Adrenal gland (tissue), 12 donors: ENCODE measurements around the gene OBP2B. TPM values are rescaled to one million over a fixed set of nuclear protein-coding genes. Genes with fewer than 3 reads are reported as not detected.
A peak's percentile ranks its signal among the peaks of the same experiment; 100 is the strongest.
"Not testable (repeated sequence)": the region's sequence is repeated elsewhere in the genome, so short reads cannot be mapped to it uniquely, and the experiment has no call there.

Experiments
- DNase-seq, 7 donors: peaks; one replicate each; pipeline ENCODE4 v3.0.0-alpha.2; 2019 to 2020
- H3K27ac ChIP-seq, 5 donors: fragments of 200-600 bp; sonication (generic) in 4 of 5; 1 replicate in 3 of 5; 2 replicates in 2 of 5; pipeline versions ENCODE4 v1.5.1 to v1.8.0; 2016 to 2020; ENCODE audit warnings: mild to moderate bottlenecking in 1 of 5
- H3K27me3 ChIP-seq: fragments of 200-600 bp; 2 replicates; pipeline ENCODE4 v1.8.0; 2021
- H3K36me3 ChIP-seq, 2 donors: fragments of 200-600 bp; replicated peaks in 1 of 2; 1 replicate in 1 of 2; 2 replicates in 1 of 2; pipeline versions ENCODE4 v1.5.1 to v1.8.0; 2018 to 2022
- H3K4me1 ChIP-seq, 2 donors: fragments of 200-600 bp; replicated peaks in 1 of 2; 1 replicate in 1 of 2; 2 replicates in 1 of 2; pipeline versions ENCODE4 v1.5.1 to v1.8.0; 2018 to 2021
- H3K4me3 ChIP-seq, 4 donors: fragments of 200-600 bp; sonication (generic) in 3 of 4; one replicate each; pipeline ENCODE4 v1.5.1; 2016 to 2018
- H3K9me3 ChIP-seq, 3 donors: fragments of 200-600 bp; sonication (generic) in 1 of 3; replicated peaks in 1 of 3; 1 replicate in 2 of 3; 2 replicates in 1 of 3; pipeline versions ENCODE4 v1.5.1 to v1.8.0; 2016 to 2021
- CTCF ChIP-seq, 6 experiments: fragments of 450-650 bp in 4 of 6; fragments of 200-600 bp in 2 of 6; sonication (generic) in 1 of 6; IDR thresholded peaks; 1 replicate in 5 of 6; 2 replicates in 1 of 6; pipeline versions ENCODE4 v1.5.1 to v1.8.0; 2016 to 2021; ENCODE audit warnings: antibody characterized with exemption in 6 of 6, mild to moderate bottlenecking in 2 of 6, moderate library complexity in 1 of 6
- POLR2A ChIP-seq, 2 donors: fragments of 450-650 bp; IDR thresholded peaks; one replicate each; pipeline ENCODE4 v1.6.1; 2017; ENCODE audit warnings: antibody characterized with exemption in 2 of 2, mild to moderate bottlenecking in 2 of 2, moderate library complexity in 1 of 2
- WGBS, 4 donors: extraction: QIAGEN DNeasy Blood & Tissue Kit in 2 of 4; methylation state at CpG; one replicate each; pipeline versions ENCODE4 v1.1.5 to v1.1.7; 2013 to 2017; 5-methylcytosine and 5-hydroxymethylcytosine counted together
- intact Hi-C, 2 donors: fragments of 100-400 bp; cut with DNase I; formaldehyde crosslinking; loops; one replicate each; pipeline versions ENCODE4 v1.14.1 to v1.15.0; 2022 to 2023
- polyA plus RNA-seq, 3 donors: library from polyadenylated mRNA; stranded (reverse); fragments of 200-250 nt in 2 of 3; fragments of 350-450 nt in 1 of 3; fragmentation: Illumina TruSeq in 1 of 3; extraction: RNeasy Lipid Tissue Mini Kit (QIAGEN cat#74804) in 1 of 3; gene quantifications; one replicate each; pipeline ENCODE4 v1.2.3, GENCODE V29; 2013 to 2014
- total RNA-seq, 9 donors: library from RNA; depleted of rRNA in 4 of 9; stranded (reverse); fragments of >200 nt in 4 of 9; fragments of 120-200 nt in 1 of 9; fragmentation: NEBNext Ultra II Directional in 1 of 9; extraction: Animal tissue kit (Norgen Biotek cat#: 25700) in 1 of 9; gene quantifications; one replicate each; pipeline versions ENCODE4 v1.1.0 to v1.2.4, GENCODE V29; 2013 to 2023
- donor health status: healthy with polysubstance abuse.
- donor health status: Bipolar disorder and iron deficiency.
- donor health status: DM: yes; HTN: yes; CAD: no.
- donor health status: DM: no; HTN: no; CAD: no.
- donor health status: DM: no; HTN: no; CAD: no.
- donor health status: DM: yes; HTN: yes; CAD: no.

The OBP2B gene
- total and polyA plus RNA-seq, 12 donors, result 0.11 to 0.32 TPM; not detected in 10

GRCh38 chr9:133234577-133235322 lies 25.7 kb upstream of the OBP2B start:
- no peak overlapping the region for H3K4me3 ChIP-seq
- H3K27ac ChIP-seq, result peak overlapping the region in 2 of 5 donors; percentile 44 to 52
- intact Hi-C loops, result loop anchor here in 1 of 2 donors (5.0 kb wide), 2 partner anchors 43 to 98 kb away; partner anchors contain the start of gene ABO
- WGBS, 4 donors, result 87 to 95% (median 91%) methylated on average over 23 to 31 of the region's 31 CpGs
- TF ChIP-seq POLR2A (IDR thresholded peaks at IDR 0.05), result no peak
- no peak for TF ChIP-seq CTCF (IDR thresholded peaks at IDR 0.05)
- H3K9me3 ChIP-seq, result no peaks in the 10 kb centered on the region
- no peaks in the 10 kb centered on the region for H3K27me3 ChIP-seq
- no peak for DNase-seq
- H3K4me1 ChIP-seq, result peaks cover 0 to 7% of the 10 kb centered on the region in 2 donors
- no peaks in the 10 kb centered on the region for H3K36me3 ChIP-seq

- no peak overlapping the region for H3K4me3 ChIP-seq
- peak overlapping the region in 2 of 5 donors; percentile 44 to 52 for H3K27ac ChIP-seq
- H3K4me1 ChIP-seq, result no peaks in the 10 kb centered on the region
- no peaks in the 10 kb centered on the region for H3K36me3 ChIP-seq
- H3K9me3 ChIP-seq, result no peaks in the 10 kb centered on the region
- WGBS, 4 donors, result 73 to 80% (median 76%) methylated on average over 27 to 32 of the region's 32 CpGs
- intact Hi-C loops, result no loop called here
- no peak for DNase-seq
- TF ChIP-seq POLR2A (IDR thresholded peaks at IDR 0.05) (no peak), CTCF (IDR thresholded peaks at IDR 0.05) (no peak)
- H3K27me3 ChIP-seq, result no peaks in the 10 kb centered on the region
Measured at GRCh38 chr9:133233681-133234432, 24.8 kb upstream of the OBP2B start.

GRCh38 chr9:133231934-133232568 lies 23.0 kb upstream of the OBP2B start:
- DNase-seq, H3K4me3 ChIP-seq, H3K27me3 ChIP-seq, intact Hi-C loops, H3K36me3 ChIP-seq, H3K9me3 ChIP-seq, H3K27ac ChIP-seq, H3K4me1 ChIP-seq: not testable (repeated sequence)
- 81 to 84% (median 83%) methylated on average over 24 of the region's 24 CpGs for WGBS, 4 donors

GRCh38 chr9:133230514-133230913 lies 21.5 kb upstream of the OBP2B start:
- H3K36me3 ChIP-seq, H3K27me3 ChIP-seq, H3K4me1 ChIP-seq, intact Hi-C loops, H3K27ac ChIP-seq, H3K9me3 ChIP-seq, H3K4me3 ChIP-seq, DNase-seq: not testable (repeated sequence)
- 82 to 88% (median 85%) methylated on average over 7 of the region's 7 CpGs for WGBS, 4 donors

- Histone ChIP-seq H3K27me3 (no peaks in the 10 kb centered on the region), H3K27ac (no peak overlapping the region), H3K4me1 (no peaks in the 10 kb centered on the region), H3K4me3 (no peak overlapping the region), H3K9me3 (no peaks in the 10 kb centered on the region), H3K36me3 (no peaks in the 10 kb centered on the region)
- TF ChIP-seq POLR2A (IDR thresholded peaks at IDR 0.05) (no peak), CTCF (IDR thresholded peaks at IDR 0.05) (no peak)
- no peak for DNase-seq
- 79 to 87% (median 82%) methylated on average over 5 of the region's 5 CpGs for WGBS, 4 donors
- intact Hi-C loops, result no loop called here
Measured at GRCh38 chr9:133230093-133230492, 21.0 kb upstream of the OBP2B start.

- H3K27ac ChIP-seq, DNase-seq, H3K4me1 ChIP-seq, intact Hi-C loops, H3K36me3 ChIP-seq, H3K9me3 ChIP-seq, H3K4me3 ChIP-seq, H3K27me3 ChIP-seq: not testable (repeated sequence)
- WGBS, 4 donors, result 80 to 91% (median 88%) methylated on average over 12 to 22 of the region's 22 CpGs
Measured at GRCh38 chr9:133228474-133229193, 19.6 kb upstream of the OBP2B start.

- DNase-seq, result not testable (repeated sequence)
Measured at GRCh38 chr9:133227996-133228395, 18.9 kb upstream of the OBP2B start.

More at GRCh38 chr9:133227996-133228395, 18.9 kb upstream of the OBP2B start:
- H3K27me3 ChIP-seq, H3K4me3 ChIP-seq, H3K27ac ChIP-seq, H3K4me1 ChIP-seq, H3K9me3 ChIP-seq, H3K36me3 ChIP-seq, intact Hi-C loops: not testable (repeated sequence)
- WGBS, 4 donors, result 82 to 89% (median 83%) methylated on average over 5 to 8 of the region's 8 CpGs
